GM13976 (cell line): Measurements from ENCODE around the gene CETN1.

Experiments
- DNase-seq: peaks from one replicate; pipeline ENCODE4 v3.0.0; 2012; ENCODE audit warnings: low spot score
- CTCF ChIP-seq: IDR thresholded peaks from 2 replicates; pipeline ENCODE4 v1.5.1; 2012; ENCODE audit warnings: borderline replicate concordance, mild to moderate bottlenecking; ENCODE audit not compliant: insufficient read depth; ENCODE audit errors: extremely low read depth, missing control alignments, control extremely low read depth
- in situ Hi-C: fragments of 300-500 bp; cut with MboI; formaldehyde crosslinking; loops from one replicate; pipeline ENCODE4 v1.12.0; 2022; ENCODE audit warnings: low sequenced_read_pairs, mixed read lengths, inconsistent platforms; ENCODE audit not compliant: unreplicated experiment

The CETN1 gene

GRCh38 chr18:607930-608329 lies 27.8 kb downstream of the CETN1 start:
- in situ Hi-C loops = no loop called here
- TF ChIP-seq CTCF = no peak
- no peak for DNase-seq

DNA sequence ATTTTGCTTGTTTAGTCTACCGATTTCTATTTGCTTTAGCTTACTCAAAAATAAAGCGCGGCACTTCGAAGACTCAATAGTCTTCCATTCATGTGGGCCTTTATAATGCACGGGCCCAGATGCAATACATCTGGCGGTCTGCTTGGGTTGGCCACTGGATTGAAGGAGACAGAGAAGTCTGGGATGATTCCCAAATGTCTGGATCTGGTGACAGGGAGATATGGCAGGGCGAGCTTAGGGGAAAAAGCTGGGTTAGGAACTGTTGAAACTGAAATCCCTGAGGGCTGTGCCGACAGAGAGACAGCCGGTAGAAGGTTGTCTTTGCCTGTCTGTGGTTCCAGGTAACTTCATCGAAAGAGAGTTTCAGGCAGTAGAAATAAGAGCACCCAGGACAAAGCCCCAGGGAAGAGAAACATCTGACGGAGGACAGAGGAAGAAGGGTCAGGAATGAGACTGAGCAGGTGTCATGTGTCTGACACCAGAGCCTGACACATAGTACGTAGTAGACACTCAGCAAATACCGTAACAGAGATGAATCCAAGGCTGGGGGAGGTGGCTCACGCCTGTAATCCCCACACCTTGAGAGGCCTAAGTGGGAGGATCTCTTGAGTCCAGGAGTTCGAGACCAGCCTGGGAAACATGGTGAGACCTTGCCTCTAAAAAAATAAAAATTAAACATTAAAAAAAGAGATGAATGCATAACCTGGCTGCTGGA lies 30.2 kb downstream of the CETN1 start:
- no peak for TF ChIP-seq CTCF
- in situ Hi-C loops = loop anchor here (10.0 kb wide), 1 partner anchor 326 kb away; no protein-coding TSS in a partner anchor
- DNase-seq = no peak

DNA sequence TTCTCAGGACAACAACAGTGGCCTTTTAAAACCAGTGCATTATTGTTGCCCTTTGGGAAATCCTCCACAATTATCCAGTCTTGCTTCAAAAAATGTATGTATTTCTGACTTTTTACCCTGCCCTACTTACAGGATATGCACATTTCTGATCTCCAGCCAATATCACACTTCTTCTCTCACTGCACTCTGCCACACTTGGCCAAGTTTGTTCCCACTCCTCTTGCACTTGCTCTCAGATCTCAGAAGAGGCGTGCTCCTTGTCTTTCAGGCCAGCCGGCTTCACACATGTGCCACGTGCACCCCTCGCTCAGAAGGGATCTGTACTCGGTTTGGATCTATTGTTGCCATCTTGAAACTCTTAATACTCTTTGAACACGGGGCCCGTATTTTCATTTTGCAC lies 32.0 kb downstream of the CETN1 start:
- DNase-seq = no peak
- no peak for TF ChIP-seq CTCF
- in situ Hi-C loops = loop anchor here (10.0 kb wide), 1 partner anchor 327 kb away; no protein-coding TSS in a partner anchor

DNA sequence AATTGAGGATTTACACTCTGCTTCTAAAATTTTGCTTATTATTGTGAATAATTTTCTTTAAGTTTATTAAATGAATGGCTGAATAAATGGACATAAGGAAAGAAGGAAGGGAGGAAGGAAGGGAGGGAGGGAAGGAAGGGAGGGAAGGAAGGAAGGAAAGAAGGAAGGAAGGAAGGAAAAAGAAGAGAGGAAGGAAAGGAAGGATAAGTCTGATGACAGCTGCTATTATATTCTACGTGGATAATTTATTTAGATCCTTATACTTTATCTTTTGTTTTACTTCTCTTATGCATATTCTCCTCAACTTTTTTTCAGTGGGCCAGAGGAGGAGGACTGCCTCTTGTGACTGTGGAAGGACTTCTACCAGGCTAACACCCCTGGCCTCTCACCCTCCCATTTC lies 34.0 kb downstream of the CETN1 start:
- DNase-seq = no peak
- TF ChIP-seq CTCF = no peak
- in situ Hi-C loops = loop anchor here (10.0 kb wide), 1 partner anchor 329 kb away; no protein-coding TSS in a partner anchor

- DNase-seq = no peak
- TF ChIP-seq CTCF = no peak
- in situ Hi-C loops = loop anchor here (10.0 kb wide), 1 partner anchor 330 kb away; no protein-coding TSS in a partner anchor
Observed at GRCh38 chr18:615092-615521, 34.9 kb downstream of the CETN1 start.

- DNase-seq = no peak
- in situ Hi-C loops = loop anchor here (10.0 kb wide), 1 partner anchor 331 kb away; no protein-coding TSS in a partner anchor
- no peak for TF ChIP-seq CTCF
Observed at GRCh38 chr18:615773-616172, 35.6 kb downstream of the CETN1 start.
